HG03457 (cell line): ENCODE results near the gene USP17L29.
"Not testable (repeated sequence)": the region's sequence is repeated elsewhere in the genome, so short reads cannot be mapped to it uniquely, and the experiment has no call there.

ENCODE experiments used
- ATAC-seq: cut with Tn5 transposase; IDR thresholded peaks from one replicate; pipeline ENCODE4 v1.9.1; 2021; ENCODE audit warnings: moderate number of reproducible peaks; ENCODE audit not compliant: unreplicated experiment

USP17L29 gene

GRCh38 chr4:9353338-9353737, at the start of gene USP17L29:
Gene USP17L29 (plus strand): TSS chr4:9353638. CDS start chr4:9353638, 0 bp downstream.
- not testable (repeated sequence) for ATAC-seq

- ATAC-seq: not testable (repeated sequence)
Observed at GRCh38 chr4:9324191-9324590, 29.2 kb upstream of the USP17L29 start.

- ATAC-seq: not testable (repeated sequence)
Observed at GRCh38 chr4:9324865-9325264, 28.6 kb upstream of the USP17L29 start, which contains the start of gene USP17L24. Gene USP17L24 (plus strand): TSS chr4:9325165. CDS start chr4:9325165, 0 bp downstream.

- not testable (repeated sequence) for ATAC-seq
Observed at GRCh38 chr4:9329611-9330010, 23.8 kb upstream of the USP17L29 start, which contains the start of gene USP17L25. Gene USP17L25 (plus strand): TSS chr4:9329911. CDS start chr4:9329911, 0 bp downstream.

- ATAC-seq: not testable (repeated sequence)
Observed at GRCh38 chr4:9334358-9334757, 19.1 kb upstream of the USP17L29 start, which contains the start of gene USP17L26. Gene USP17L26 (plus strand): TSS chr4:9334658. CDS start chr4:9334658, 0 bp downstream.

GRCh38 chr4:9339103-9339502, 14.3 kb upstream of the USP17L29 start, which contains the start of gene USP17L5:
Gene USP17L5 (plus strand): TSS chr4:9339403. CDS start chr4:9339403, 0 bp downstream.
- ATAC-seq: not testable (repeated sequence)

- ATAC-seq: not testable (repeated sequence)
Observed at GRCh38 chr4:9343848-9344247, 9.6 kb upstream of the USP17L29 start, which contains the start of gene USP17L27. Gene USP17L27 (plus strand): TSS chr4:9344148. CDS start chr4:9344148, 0 bp downstream.

- not testable (repeated sequence) for ATAC-seq
Observed at GRCh38 chr4:9348593-9348992, 4.8 kb upstream of the USP17L29 start, which contains the start of gene USP17L28. Gene USP17L28 (plus strand): TSS chr4:9348893. CDS start chr4:9348893, 0 bp downstream.

- ATAC-seq: not testable (repeated sequence)
Observed at GRCh38 chr4:9350866-9351265, 2.6 kb upstream of the USP17L29 start.

- not testable (repeated sequence) for ATAC-seq
Observed at GRCh38 chr4:9362829-9363228, 9.4 kb downstream of the USP17L29 start, which contains the start of gene USP17L30. Gene USP17L30 (plus strand): TSS chr4:9363129. CDS start chr4:9363129, 0 bp downstream.

GRCh38 chr4:9379881-9380280, 26.4 kb downstream of the USP17L29 start:
- ATAC-seq: not testable (repeated sequence)

- not testable (repeated sequence) for ATAC-seq
Observed at GRCh38 chr4:9381012-9381534, 27.6 kb downstream of the USP17L29 start.

- ATAC-seq: no peak
Observed at GRCh38 chr4:9384126-9384525, 30.7 kb downstream of the USP17L29 start.

- ATAC-seq: not testable (repeated sequence)
Observed at GRCh38 chr4:9389001-9389400, 35.6 kb downstream of the USP17L29 start.
